Prostate gland (tissue), 2 donors: ENCODE measurements around the gene KCND3. TPM values are rescaled to one million over a fixed set of nuclear protein-coding genes. Genes with fewer than 3 reads are reported as not detected.

Source experiments
- DNase-seq: peaks from one replicate; pipeline ENCODE4 v3.0.0-alpha.2; 2019; ENCODE audit warnings: low spot score
- H3K27ac ChIP-seq, 2 donors: fragments of 200-600 bp; sonication (generic); 2 replicates each; pipeline ENCODE4 v1.5.1; 2017 to 2019
- H3K27me3 ChIP-seq: fragments of 200-600 bp; sonication (generic); replicated peaks from 2 replicates; pipeline ENCODE4 v1.5.1; 2019; ENCODE audit not compliant: insufficient read depth
- H3K36me3 ChIP-seq, 2 donors: fragments of 200-600 bp; sonication (generic); 1 replicate in 1 of 2; 2 replicates in 1 of 2; pipeline versions ENCODE4 v1.5.1 to v1.8.1; 2017 to 2019
- H3K4me1 ChIP-seq: fragments of 200-600 bp; sonication (generic); replicated peaks from 2 replicates; pipeline ENCODE4 v1.5.1; 2019
- H3K4me3 ChIP-seq, 2 donors: fragments of 200-600 bp; sonication (generic); 2 replicates each; pipeline ENCODE4 v1.5.1; 2017 to 2019
- H3K9me3 ChIP-seq: fragments of 200-600 bp; sonication (generic); 2 replicates; pipeline ENCODE4 v1.5.1; 2017
- CTCF ChIP-seq, 4 experiments: fragments of 200-600 bp in 2 of 4; fragments of 450-650 bp in 2 of 4; sonication (generic) in 2 of 4; IDR thresholded peaks; 1 replicate in 3 of 4; 2 replicates in 1 of 4; pipeline ENCODE4 v1.5.1; 2016 to 2019; ENCODE audit warnings: antibody characterized with exemption in 4 of 4, mild to moderate bottlenecking in 2 of 4, moderate library complexity in 2 of 4
- POLR2A ChIP-seq: fragments of 450-650 bp; IDR thresholded peaks from one replicate; pipeline ENCODE4 v1.6.1; 2016; ENCODE audit warnings: antibody characterized with exemption, mild to moderate bottlenecking
- POLR2AphosphoS5 ChIP-seq: sonication (generic); formaldehyde crosslinking; IDR thresholded peaks from one replicate; pipeline ENCODE4 v1.6.1; 2017; ENCODE audit warnings: antibody characterized with exemption
- WGBS: methylation state at CpG from one replicate; pipeline ENCODE4 v1.1.5; 2018; 5-methylcytosine and 5-hydroxymethylcytosine counted together
- intact Hi-C: fragments of 100-400 bp; cut with DNase I; formaldehyde crosslinking; loops from one replicate; pipeline ENCODE4 v1.14.2; 2022
- total RNA-seq, 2 donors: library from RNA; depleted of rRNA; stranded (reverse); fragments of >200 nt; gene quantifications; one replicate each; pipeline ENCODE4 v1.1.0, GENCODE V29; 2016

KCND3 gene
- total RNA-seq, 2 donors from 2014 or later: 17.1 to 27.3 TPM

GRCh38 chr1:111943066-111943465, 46.4 kb downstream of the KCND3 start:
- Histone ChIP-seq H3K36me3 (no peaks in the 10 kb centered on the region), H3K4me1 (no peaks in the 10 kb centered on the region), H3K27ac (no peak overlapping the region), H3K9me3 (no peaks in the 10 kb centered on the region), H3K4me3 (no peak overlapping the region), H3K27me3 (no peaks in the 10 kb centered on the region)
- WGBS: 75% methylated on average over 4 of the region's 4 CpGs
- no peak for TF ChIP-seq CTCF (IDR thresholded peaks at IDR 0.05)
- TF ChIP-seq POLR2AphosphoS5: no peak
- no peak for TF ChIP-seq POLR2A
- no peak for DNase-seq
- intact Hi-C loops: no loop called here

GRCh38 chr1:111938536-111938935, 50.9 kb downstream of the KCND3 start:
- Histone ChIP-seq H3K36me3 (no peaks in the 10 kb centered on the region), H3K27ac (no peak overlapping the region), H3K27me3 (no peaks in the 10 kb centered on the region), H3K4me1 (no peaks in the 10 kb centered on the region), H3K9me3 (no peaks in the 10 kb centered on the region), H3K4me3 (no peak overlapping the region)
- no peak for DNase-seq
- 88% methylated on average over 3 of the region's 3 CpGs for WGBS
- intact Hi-C loops: no loop called here
- TF ChIP-seq POLR2A (no peak), CTCF (IDR thresholded peaks at IDR 0.05) (no peak), POLR2AphosphoS5 (no peak)

GRCh38 chr1:111938123-111938522, 51.3 kb downstream of the KCND3 start:
- Histone ChIP-seq H3K4me1 (no peaks in the 10 kb centered on the region), H3K9me3 (no peaks in the 10 kb centered on the region), H3K4me3 (no peak overlapping the region), H3K27ac (no peak overlapping the region), H3K27me3 (no peaks in the 10 kb centered on the region), H3K36me3 (no peaks in the 10 kb centered on the region)
- intact Hi-C loops: no loop called here
- 44% methylated on average over 1 of the region's 1 CpG for WGBS
- no peak for DNase-seq
- TF ChIP-seq CTCF (IDR thresholded peaks at IDR 0.05) (no peak), POLR2A (no peak), POLR2AphosphoS5 (no peak)

GRCh38 chr1:111937147-111937725, 52.2 kb downstream of the KCND3 start:
- H3K27ac ChIP-seq: no peak overlapping the region
- intact Hi-C loops: no loop called here
- H3K4me1 ChIP-seq: no peaks in the 10 kb centered on the region
- H3K4me3 ChIP-seq: no peak overlapping the region
- no peaks in the 10 kb centered on the region for H3K27me3 ChIP-seq
- 73% methylated on average over 6 of the region's 6 CpGs for WGBS
- H3K36me3 ChIP-seq: no peaks in the 10 kb centered on the region
- no peak for DNase-seq
- no peaks in the 10 kb centered on the region for H3K9me3 ChIP-seq
- TF ChIP-seq POLR2AphosphoS5 (no peak), CTCF (IDR thresholded peaks at IDR 0.05) (no peak), POLR2A (no peak)

GRCh38 chr1:111934106-111934852, 55.2 kb downstream of the KCND3 start:
- intact Hi-C loops: no loop called here
- 82% methylated on average over 10 of the region's 10 CpGs for WGBS
- DNase-seq: no peak

More at GRCh38 chr1:111934106-111934852, 55.2 kb downstream of the KCND3 start:
- Histone ChIP-seq H3K27me3 (no peaks in the 10 kb centered on the region), H3K36me3 (no peaks in the 10 kb centered on the region), H3K27ac (no peak overlapping the region), H3K4me1 (no peaks in the 10 kb centered on the region), H3K9me3 (no peaks in the 10 kb centered on the region), H3K4me3 (no peak overlapping the region)
- TF ChIP-seq CTCF (IDR thresholded peaks at IDR 0.05): no peak
- TF ChIP-seq POLR2AphosphoS5: no peak
- TF ChIP-seq POLR2A: no peak
